OCI-LY7 (cell line): ENCODE data around the gene ZNF185. TPM values are rescaled to one million over a fixed set of nuclear protein-coding genes. Genes with fewer than 3 reads are reported as not detected.

Experiments
- BruUV-seq: library from RNA; stranded (reverse); fragments of 400-500 nt; replicated peaks from 2 replicates; lab custom pipeline; 2021; lab: Mats Ljungman, UMichigan
- CTCF ChIA-PET: fragments of 300-600 bp; sonication (Branson Sonifier 250); formaldehyde crosslinking; loops from one replicate; lab custom pipeline; 2022; ENCODE audit warnings: antibody characterized with exemption; ENCODE audit not compliant: unreplicated experiment; lab: Charles Lee
- POLR2A ChIA-PET: fragments of 300-600 bp; sonication (Branson Sonifier 250); formaldehyde crosslinking; loops from one replicate; lab custom pipeline; 2022; ENCODE audit warnings: antibody characterized with exemption; lab: Charles Lee
- DNase-seq: peaks from one replicate; pipeline ENCODE4 v3.0.0-alpha.2; 2015; ENCODE audit warnings: low spot score
- H2AFZ ChIP-seq: fragments of 200-600 bp; sonication (generic), shearing (Covaris generic); 2 replicates; pipeline ENCODE4 v1.6.1; 2014; ENCODE audit warnings: mild to moderate bottlenecking, antibody characterized with exemption, low read length, moderate library complexity
- H3K27ac ChIP-seq: fragments of 200-600 bp; sonication (generic); 2 replicates; pipeline ENCODE4 v1.5.1; 2014; ENCODE audit warnings: mixed run types, low read depth, mild to moderate bottlenecking, moderate library complexity, low read length, inconsistent platforms; ENCODE audit not compliant: poor library complexity, severe bottlenecking
- H3K36me3 ChIP-seq: fragments of 200-600 bp; sonication (generic); 2 replicates; pipeline ENCODE4 v1.6.1; 2014; ENCODE audit warnings: mild to moderate bottlenecking, antibody characterized with exemption, low read length, moderate library complexity, mixed read lengths; ENCODE audit not compliant: insufficient read depth
- H3K4me1 ChIP-seq: fragments of 200-600 bp; sonication (generic); 2 replicates; pipeline ENCODE4 v1.5.1; 2014; ENCODE audit warnings: mild to moderate bottlenecking, low read length; ENCODE audit not compliant: insufficient read depth, poor library complexity, severe bottlenecking
- H3K4me2 ChIP-seq: fragments of 200-600 bp; sonication (generic); 2 replicates; pipeline ENCODE4 v1.6.1; 2014; ENCODE audit warnings: mild to moderate bottlenecking, low read length
- H3K4me3 ChIP-seq: fragments of 200-600 bp; sonication (generic); 2 replicates; pipeline ENCODE4 v1.5.1; 2014; ENCODE audit warnings: mild to moderate bottlenecking, low read depth, low read length; ENCODE audit not compliant: poor library complexity, severe bottlenecking
- H3K79me2 ChIP-seq: fragments of 200-600 bp; sonication (generic); 2 replicates; pipeline ENCODE4 v1.6.1; 2016; ENCODE audit warnings: low read depth, mild to moderate bottlenecking, low read length, moderate library complexity, mixed read lengths; ENCODE audit not compliant: insufficient read depth
- H3K9me2 ChIP-seq: fragments of 200-600 bp; sonication (generic); 2 replicates; pipeline ENCODE4 v1.6.1; 2016; ENCODE audit warnings: mild to moderate bottlenecking, low read length, mixed read lengths; ENCODE audit not compliant: insufficient read depth
- H3K9me3 ChIP-seq: fragments of 200-600 bp; sonication (generic); 2 replicates; pipeline ENCODE4 v1.6.1; 2014; ENCODE audit warnings: mild to moderate bottlenecking, mixed run types, low read length, mixed read lengths
- H4K20me1 ChIP-seq: fragments of 200-600 bp; sonication (generic); 2 replicates; pipeline ENCODE4 v1.6.1; 2014; ENCODE audit warnings: mild to moderate bottlenecking, antibody characterized with exemption, low read length, moderate library complexity, mixed read lengths; ENCODE audit not compliant: insufficient read depth
- CTCF ChIP-seq: fragments of 200-600 bp; sonication (generic); conservative IDR thresholded peaks from 2 replicates; pipeline ENCODE4 v1.5.1; 2014; ENCODE audit warnings: mild to moderate bottlenecking, antibody characterized with exemption, low read length, moderate library complexity, mixed read lengths
- EZH2phosphoT487 ChIP-seq: fragments of 200-600 bp; sonication (generic); IDR thresholded peaks from 2 replicates; pipeline ENCODE4 v1.6.1; 2018; ENCODE audit warnings: low read depth, borderline replicate concordance, mild to moderate bottlenecking, mixed run types, antibody characterized with exemption, low read length, moderate library complexity, mixed read lengths
- intact Hi-C: fragments of 100-400 bp; cut with micrococcal nuclease; formaldehyde crosslinking; loops from one replicate; pipeline ENCODE4 v1.10.0; 2022; ENCODE audit not compliant: unreplicated experiment
- total RNA-seq, 2 experiments: library from RNA; depleted of rRNA in 1 of 2; stranded (reverse); fragments of >200 nt in 1 of 2; shearing (Covaris generic) in 1 of 2; gene quantifications; 2 replicates each; pipeline ENCODE4 v1.2.3, GENCODE V29; 2014 to 2022

ZNF185 gene
- total RNA-seq, 2 experiments from 2014 or later, result 0.73 to 21.3 TPM

- ChIA-PET CTCF (no interaction called here), POLR2A (interaction anchor here (1.4 kb wide), 1 partner anchor 9 kb away, joined by 3 read pairs; no protein-coding TSS in a partner anchor)
- BruUV-seq, result no TSS peak
- H3K4me3 ChIP-seq, result no peak overlapping the region
- no peak overlapping the region for H2AFZ ChIP-seq
- no peaks in the 10 kb centered on the region for H3K9me2 ChIP-seq
- H3K79me2 ChIP-seq, result no peaks in the 10 kb centered on the region
- no peaks in the 10 kb centered on the region for H3K9me3 ChIP-seq
- intact Hi-C loops, result no loop called here
- DNase-seq, result no peak
- H3K4me1 ChIP-seq, result no peaks in the 10 kb centered on the region
- H3K27ac ChIP-seq, result no peak overlapping the region
- no peak for TF ChIP-seq CTCF
- no peak for TF ChIP-seq EZH2phosphoT487
- H4K20me1 ChIP-seq, result no peaks in the 10 kb centered on the region
- no peaks in the 10 kb centered on the region for H3K36me3 ChIP-seq
- H3K4me2 ChIP-seq, result no peak overlapping the region
Observed at GRCh38 chrX:152932144-152932543, 34.3 kb downstream of the ZNF185 start.

GRCh38 chrX:152932598-152933175, 34.8 kb downstream of the ZNF185 start:
- H3K4me1 ChIP-seq, result no peaks in the 10 kb centered on the region
- CTCF ChIA-PET, result no interaction called here
- no peaks in the 10 kb centered on the region for H3K36me3 ChIP-seq
- BruUV-seq, result no TSS peak
- POLR2A ChIA-PET, result interaction anchor here (1.4 kb wide), 1 partner anchor 8 kb away, joined by 3 read pairs; no protein-coding TSS in a partner anchor
- no peak overlapping the region for H3K27ac ChIP-seq
- H3K4me3 ChIP-seq, result no peak overlapping the region
- TF ChIP-seq CTCF (no peak), EZH2phosphoT487 (no peak)
- no peak overlapping the region for H3K4me2 ChIP-seq
- intact Hi-C loops, result no loop called here
- H3K9me3 ChIP-seq, result no peaks in the 10 kb centered on the region
- H3K79me2 ChIP-seq, result no peaks in the 10 kb centered on the region
- H3K9me2 ChIP-seq, result no peaks in the 10 kb centered on the region
- no peak for DNase-seq
- no peaks in the 10 kb centered on the region for H4K20me1 ChIP-seq
- H2AFZ ChIP-seq, result no peak overlapping the region

- Histone ChIP-seq H3K4me1 (no peaks in the 10 kb centered on the region), H3K9me2 (no peaks in the 10 kb centered on the region), H3K79me2 (no peaks in the 10 kb centered on the region), H3K4me3 (no peak overlapping the region), H4K20me1 (no peaks in the 10 kb centered on the region), H3K36me3 (no peaks in the 10 kb centered on the region), H2AFZ (no peak overlapping the region), H3K27ac (no peak overlapping the region), H3K4me2 (no peak overlapping the region), H3K9me3 (no peaks in the 10 kb centered on the region)
- BruUV-seq, result no TSS peak
- intact Hi-C loops, result no loop called here
- DNase-seq, result no peak
- POLR2A ChIA-PET, result no interaction called here
- TF ChIP-seq CTCF (no peak), EZH2phosphoT487 (no peak)
- CTCF ChIA-PET, result no interaction called here
Observed at GRCh38 chrX:152936306-152936705, 38.4 kb downstream of the ZNF185 start.
